GM18907 (cell line): ENCODE data around the gene ABCC6.

ENCODE experiments used
- ATAC-seq: cut with Tn5 transposase; IDR thresholded peaks from one replicate; pipeline ENCODE4 v1.9.1; 2021; ENCODE audit warnings: mild to moderate bottlenecking, moderate library complexity; ENCODE audit not compliant: unreplicated experiment

Gene ABCC6

GRCh38 chr16:16143931-16144330 is 79.4 kb downstream of the ABCC6 start:
- ATAC-seq, result no peak

GRCh38 chr16:16143038-16143763 is 80.1 kb downstream of the ABCC6 start:
- no peak for ATAC-seq

DNA sequence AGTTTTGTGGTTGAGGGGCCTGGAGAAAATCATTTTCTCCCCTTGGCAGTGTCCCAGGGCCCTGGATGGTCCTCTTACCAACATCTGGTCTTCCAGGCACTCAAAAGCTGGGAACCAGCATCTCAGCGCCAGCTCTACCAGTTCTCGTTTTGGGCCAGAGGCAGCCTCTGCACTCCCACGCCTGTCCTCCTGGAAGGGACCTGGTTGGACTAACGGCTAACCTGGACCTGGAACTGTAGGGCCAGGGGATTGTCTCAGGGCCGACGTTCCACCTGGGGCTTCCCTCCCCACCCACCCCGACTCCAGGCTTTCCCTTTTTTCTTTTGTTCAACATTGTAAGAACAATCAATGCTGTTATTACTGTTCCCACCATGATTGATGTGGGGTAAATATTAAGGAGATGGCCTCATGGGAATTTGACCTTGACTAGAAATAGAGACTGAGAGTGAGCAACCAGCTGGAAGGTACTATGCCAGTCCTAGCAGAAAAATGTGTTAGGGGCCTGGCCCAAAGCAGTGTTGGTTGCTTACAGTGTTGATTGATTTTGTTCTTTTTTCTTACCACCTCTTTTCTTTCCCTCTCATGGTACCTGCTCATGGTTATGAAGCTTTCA is 81.4 kb downstream of the ABCC6 start:
- no peak for ATAC-seq

DNA sequence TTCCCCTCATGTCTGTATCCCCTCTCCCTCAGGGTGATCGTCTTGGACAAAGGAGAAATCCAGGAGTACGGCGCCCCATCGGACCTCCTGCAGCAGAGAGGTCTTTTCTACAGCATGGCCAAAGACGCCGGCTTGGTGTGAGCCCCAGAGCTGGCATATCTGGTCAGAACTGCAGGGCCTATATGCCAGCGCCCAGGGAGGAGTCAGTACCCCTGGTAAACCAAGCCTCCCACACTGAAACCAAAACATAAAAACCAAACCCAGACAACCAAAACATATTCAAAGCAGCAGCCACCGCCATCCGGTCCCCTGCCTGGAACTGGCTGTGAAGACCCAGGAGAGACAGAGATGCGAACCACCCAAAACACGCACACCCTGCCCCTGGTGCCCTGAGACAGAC is 82.2 kb downstream of the ABCC6 start:
- ATAC-seq, result no peak

GRCh38 chr16:16140537-16140936 is 82.8 kb downstream of the ABCC6 start:
- no peak for ATAC-seq

- ATAC-seq, result no peak
Observed at GRCh38 chr16:16139806-16140205, 83.5 kb downstream of the ABCC6 start.

DNA sequence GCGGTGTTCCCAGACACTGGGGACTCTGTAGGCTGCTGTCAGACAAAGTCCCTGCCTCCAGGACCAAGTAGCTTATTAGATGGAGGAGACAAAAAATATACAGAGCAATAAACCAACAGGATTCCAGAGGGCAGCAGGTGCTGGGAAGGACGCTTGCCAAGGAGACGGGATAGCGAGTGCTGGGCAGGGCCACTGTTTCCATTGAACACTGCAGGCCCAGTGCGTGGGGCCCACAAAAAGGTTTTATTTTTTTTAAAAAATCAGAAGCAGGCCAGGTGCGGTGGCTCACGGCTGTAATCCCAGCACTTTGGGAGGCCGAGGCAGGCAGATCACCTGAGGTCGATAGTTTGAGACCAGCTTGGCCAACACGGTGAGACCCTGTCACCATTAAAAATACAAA is 84.2 kb downstream of the ABCC6 start:
- ATAC-seq, result no peak

- no peak for ATAC-seq
Observed at GRCh38 chr16:16138034-16138635, 85.2 kb downstream of the ABCC6 start.

DNA sequence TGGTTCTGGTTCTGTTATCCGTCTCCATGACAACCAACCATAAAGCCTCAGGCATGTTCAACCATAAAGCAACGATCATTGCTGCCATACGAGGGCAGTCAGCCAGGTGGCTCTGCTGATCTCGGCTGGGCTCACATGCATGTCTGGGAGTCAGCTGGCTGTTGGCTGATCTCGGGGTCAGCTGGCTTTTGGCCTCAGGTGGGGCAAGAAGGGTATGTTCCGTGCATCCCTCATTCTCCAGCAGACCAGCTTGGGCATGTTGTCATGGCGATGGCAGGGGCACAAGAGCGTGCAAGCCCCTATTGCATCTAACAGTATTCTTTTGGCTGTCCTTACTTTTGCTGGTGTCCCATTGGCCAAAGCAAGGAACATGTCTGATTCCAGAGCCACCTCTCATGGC is 86.2 kb downstream of the ABCC6 start:
- no peak for ATAC-seq

GRCh38 chr16:16136588-16136987 is 86.7 kb downstream of the ABCC6 start:
- no peak for ATAC-seq

DNA sequence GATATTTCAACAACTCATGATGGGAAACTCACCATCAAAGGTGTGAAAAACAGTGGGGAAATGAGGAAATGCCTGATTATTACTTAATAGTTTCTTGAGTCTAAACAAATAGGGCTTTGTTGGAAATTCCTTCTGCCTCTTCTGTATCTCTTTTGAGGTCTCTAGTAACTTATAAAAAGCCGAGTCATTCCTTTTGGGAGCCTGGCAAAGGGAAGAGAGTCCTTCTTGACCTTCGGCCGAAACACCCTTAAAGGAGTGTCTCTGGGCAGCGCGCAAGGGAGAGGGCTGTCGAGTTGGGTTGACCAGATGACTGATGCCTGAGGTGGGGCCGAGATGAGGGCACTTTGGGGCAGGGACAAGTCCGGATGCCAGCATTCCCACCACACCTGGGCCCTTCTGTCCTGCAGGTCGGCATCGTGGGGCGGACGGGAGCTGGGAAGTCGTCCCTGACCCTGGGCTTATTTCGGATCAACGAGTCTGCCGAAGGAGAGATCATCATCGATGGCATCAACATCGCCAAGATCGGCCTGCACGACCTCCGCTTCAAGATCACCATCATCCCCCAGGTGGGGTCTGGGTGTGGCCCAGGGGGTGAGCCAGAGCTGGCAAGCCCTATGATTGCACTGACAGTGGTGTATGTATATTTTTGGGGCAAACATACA is 89.2 kb downstream of the ABCC6 start:
- no peak for ATAC-seq

GRCh38 chr16:16131659-16132058 is 91.6 kb downstream of the ABCC6 start:
- ATAC-seq, result no peak

DNA sequence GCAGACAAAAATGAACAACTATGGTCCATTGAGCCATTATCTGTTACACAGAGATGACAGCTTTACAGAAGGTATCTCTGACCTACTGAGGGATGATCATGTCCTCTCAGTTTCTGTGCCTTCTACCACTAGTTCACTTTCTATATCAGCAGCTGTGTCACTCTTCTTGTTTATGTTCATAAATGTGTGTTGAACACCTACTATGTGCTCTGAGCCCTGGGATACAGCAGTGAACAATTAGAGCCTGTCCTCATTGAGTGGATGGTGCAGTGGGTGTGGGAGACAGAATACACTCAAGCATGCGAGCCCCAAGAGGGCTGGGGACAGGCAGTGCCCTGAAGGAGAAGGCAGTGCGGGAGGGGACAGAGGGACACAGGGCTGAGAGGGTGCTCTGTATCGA is 92.1 kb downstream of the ABCC6 start:
- no peak for ATAC-seq

DNA sequence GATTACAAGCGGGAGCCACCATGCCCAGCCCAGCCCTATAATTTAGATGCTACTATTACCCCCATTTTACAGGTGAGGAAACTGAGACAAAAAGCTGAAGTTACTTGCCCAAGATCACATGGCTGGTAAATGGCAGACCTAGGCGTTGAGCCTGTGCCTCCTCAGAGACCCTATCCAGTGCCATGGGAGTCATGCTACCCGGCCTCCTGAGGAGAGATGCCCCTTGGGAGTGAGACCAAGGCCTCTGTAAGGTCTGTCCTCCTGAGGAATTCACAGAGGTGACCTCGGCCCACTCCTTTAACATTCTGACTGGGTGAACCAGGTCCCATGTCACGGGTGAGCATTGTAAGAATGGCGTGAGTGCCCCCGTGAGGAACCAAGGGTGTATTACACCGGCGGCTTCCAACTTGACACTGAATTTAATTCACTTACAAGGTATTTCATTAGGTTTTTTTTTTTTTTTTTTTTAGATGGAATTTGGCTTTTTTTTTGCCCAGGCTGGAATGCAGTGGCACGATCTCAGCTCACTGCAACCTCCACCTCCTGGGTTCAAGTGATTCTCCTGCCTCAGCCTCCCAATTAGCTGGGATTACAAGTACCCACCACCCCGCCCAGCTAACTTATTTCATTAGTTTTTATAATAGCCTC is 95.7 kb downstream of the ABCC6 start:
- no peak for ATAC-seq

- ATAC-seq, result no peak
Observed at GRCh38 chr16:16126896-16127295, 96.4 kb downstream of the ABCC6 start.

DNA sequence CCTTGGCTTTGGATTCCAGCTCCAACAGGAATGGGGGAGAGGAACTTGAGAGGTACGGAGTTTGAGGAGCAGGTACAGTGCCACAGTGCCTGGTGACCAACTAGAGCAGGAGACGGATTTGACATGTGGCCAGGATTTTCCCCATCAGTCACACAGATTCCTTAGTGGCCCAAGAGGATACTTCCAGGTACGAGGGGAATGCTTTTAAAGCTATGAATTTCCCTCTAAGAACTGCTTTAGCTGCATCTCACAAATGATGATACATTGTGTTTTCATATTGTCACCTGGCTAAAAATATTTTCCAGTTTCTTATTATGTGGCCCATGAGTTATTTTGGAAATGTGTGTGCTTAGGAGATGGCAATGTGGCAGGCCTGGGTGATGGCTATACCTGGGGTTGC is 98.3 kb downstream of the ABCC6 start:
- no peak for ATAC-seq

- ATAC-seq, result no peak
Observed at GRCh38 chr16:16124438-16124837, 98.9 kb downstream of the ABCC6 start.

DNA sequence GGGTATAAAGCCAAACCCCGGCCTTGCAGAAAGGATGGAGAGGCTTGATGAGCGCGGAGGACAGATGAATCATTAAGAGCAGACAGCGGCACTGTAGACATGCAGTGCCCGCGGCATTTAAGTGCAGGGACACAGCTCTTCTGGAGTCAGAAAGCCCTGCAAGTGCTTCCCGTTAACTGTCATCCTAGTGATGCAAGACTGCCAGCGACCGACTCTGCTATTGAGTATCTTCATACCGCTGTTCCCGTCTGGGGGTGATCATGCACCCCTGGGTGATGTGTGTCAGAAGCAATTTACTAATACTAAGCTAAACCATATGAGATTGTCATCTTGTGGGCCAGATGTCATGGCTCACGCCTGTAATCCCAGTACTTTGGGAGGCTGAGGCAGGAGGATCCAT is 101.0 kb downstream of the ABCC6 start:
- ATAC-seq, result no peak

DNA sequence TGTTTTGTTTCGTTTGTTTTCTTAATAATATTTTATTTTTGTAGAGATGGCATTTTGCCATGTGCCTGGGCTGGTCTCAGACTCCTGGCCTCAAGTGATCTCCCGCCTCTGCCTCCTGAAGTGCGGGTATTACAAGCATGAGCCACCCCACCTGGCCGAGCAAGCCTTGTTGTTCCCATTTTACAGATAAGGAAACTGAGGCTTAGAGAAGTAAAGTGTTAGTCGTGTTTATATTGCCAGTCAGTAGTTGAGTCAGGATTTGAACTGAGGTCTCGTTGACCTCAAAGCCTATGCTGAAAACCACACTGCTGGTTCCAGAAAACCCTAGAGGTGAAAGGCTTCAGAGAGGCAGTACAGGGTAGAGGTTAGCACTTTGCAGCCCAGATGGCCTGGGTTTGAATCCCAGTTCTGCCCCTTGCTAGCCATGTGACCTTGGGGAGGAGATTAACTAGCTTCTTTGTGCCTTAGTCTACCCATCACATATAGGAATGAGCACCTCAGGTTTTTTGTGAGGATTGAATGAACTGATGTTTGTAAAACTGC is 102.0 kb downstream of the ABCC6 start:
- no peak for ATAC-seq

- no peak for ATAC-seq
Observed at GRCh38 chr16:16120382-16121184, 102.7 kb downstream of the ABCC6 start.
